Suppressor macrophage treated with lipopolysaccharide for 4 hours (primary cell): ENCODE measurements around the gene RPS19.
"Not testable (repeated sequence)": the region's sequence is repeated elsewhere in the genome, so short reads cannot be mapped to it uniquely, and the experiment has no call there.

ENCODE experiments used
- DNase-seq: peaks from one replicate; pipeline ENCODE4 v3.0.0-alpha.2; 2020

The RPS19 gene

DNA sequence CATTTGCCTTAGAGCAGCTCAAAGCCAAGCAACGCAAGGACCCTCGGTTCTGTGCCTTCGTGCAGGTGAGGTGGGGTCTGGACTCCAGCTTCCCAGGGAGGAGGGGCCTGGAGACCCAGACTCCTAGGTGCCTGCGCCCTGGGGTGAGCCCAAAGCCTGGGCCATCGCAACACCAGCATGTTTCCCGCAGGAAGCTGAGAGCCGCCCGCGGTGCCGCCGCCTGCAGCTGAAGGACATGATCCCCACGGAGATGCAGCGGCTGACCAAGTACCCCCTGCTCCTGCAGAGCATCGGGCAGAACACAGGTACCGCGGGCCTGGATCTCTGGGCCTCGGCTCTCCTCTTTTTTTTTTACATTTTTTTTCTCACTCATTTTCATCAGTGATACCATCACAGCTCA lies 42.5 kb downstream of the RPS19 start:
- no peak for DNase-seq

DNA sequence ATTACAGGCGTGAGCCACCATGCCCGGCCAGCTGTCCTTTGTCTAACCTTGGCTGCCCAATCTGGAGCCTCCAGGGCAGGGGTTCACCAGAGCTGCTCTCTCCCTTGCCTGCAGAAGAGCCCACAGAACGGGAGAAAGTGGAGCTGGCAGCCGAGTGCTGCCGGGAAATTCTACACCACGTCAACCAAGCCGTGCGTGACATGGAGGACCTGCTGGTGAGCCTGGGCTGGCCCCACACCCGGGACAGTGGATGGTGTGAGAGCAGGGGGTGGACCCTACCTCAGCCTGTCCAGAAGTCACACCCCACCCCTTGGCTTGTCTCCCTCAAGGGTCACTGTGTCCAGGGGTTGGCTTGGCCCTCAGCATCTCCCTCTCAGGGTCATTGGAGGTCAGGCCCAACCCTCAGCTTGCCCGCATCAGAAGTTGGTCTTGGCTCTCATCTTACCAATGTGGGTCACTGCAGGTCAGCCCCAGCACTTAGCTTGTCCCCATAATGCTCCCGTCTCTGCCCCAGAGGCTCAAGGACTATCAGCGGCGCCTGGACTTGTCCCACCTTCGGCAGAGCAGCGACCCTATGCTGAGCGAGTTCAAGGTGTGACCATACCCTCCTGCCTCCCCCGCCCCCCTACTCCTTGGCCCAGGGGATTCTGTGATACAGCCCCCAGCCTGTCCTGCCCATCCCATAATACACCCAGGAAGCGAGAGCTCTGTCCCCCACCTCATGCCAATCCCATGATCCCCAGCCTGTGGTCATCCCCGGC lies 43.3 kb downstream of the RPS19 start:
- DNase-seq = no peak

DNA sequence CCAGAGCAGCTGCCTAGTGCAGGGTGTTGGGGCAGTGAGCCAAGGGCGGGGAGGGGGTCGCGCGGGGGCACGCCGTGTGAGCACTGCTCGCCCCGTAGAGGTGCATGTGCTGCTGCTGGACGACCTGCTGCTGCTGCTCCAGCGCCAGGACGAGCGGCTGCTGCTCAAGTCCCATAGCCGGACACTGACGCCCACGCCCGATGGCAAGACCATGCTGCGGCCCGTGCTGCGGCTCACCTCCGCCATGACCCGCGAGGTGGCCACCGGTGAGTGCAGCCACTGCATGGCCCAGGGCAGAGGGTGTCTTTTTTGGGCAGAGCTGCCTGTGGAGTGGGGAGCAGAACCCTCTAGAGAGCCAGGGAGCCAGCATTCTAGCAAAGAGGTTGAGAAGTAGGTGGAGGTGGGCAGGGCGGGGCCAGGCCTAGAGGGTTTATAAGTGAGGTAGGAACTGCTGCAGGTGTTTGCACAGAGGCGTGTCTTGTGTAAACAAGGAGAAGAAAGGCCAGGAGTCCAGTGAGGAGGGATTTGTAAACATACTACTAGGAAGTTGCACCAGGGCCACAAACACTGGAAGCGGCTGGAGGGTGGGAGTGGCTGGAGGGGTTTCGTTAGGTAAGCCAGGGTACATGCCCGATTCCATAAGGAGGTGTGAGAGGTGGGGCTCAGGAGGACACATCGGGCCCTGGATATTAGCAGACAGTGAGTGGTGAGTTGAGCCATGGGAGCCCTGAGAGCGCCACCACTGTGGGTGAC lies 44.2 kb downstream of the RPS19 start:
- no peak for DNase-seq

DNA sequence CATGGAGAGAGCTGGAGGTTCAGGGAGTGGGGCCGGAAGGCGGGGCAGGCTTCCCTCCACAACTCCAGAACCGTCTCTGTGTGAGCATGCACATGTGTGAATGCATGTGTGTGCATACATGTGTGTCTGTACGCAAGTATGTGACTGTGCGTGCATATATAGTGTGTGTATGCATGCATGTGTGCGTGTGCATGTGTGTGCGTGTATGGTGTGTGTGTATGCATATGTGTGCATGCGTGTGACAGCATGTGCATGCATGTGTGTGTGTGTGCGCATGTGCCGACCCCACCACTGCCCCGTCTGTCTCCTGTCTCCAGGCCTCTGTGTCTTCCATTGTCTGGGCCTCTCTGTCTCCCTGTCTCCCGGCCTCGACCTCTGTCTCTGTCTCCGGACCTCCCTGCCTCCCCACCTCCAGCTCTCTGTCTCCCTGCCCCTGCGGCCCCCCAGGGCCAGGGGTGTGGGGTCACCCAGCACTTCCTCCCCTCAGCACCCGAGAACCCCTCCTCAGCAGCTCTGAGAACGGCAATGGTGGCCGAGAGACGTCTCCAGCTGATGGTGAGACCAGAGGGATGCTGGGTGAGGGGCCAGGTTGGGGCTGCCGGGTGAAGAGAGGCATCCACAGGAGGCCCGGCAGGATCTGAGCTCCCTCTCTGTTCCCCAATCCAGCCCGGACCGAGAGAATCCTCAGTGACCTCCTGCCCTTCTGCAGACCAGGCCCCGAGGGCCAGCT lies 45.4 kb downstream of the RPS19 start:
- DNase-seq = no peak

DNA sequence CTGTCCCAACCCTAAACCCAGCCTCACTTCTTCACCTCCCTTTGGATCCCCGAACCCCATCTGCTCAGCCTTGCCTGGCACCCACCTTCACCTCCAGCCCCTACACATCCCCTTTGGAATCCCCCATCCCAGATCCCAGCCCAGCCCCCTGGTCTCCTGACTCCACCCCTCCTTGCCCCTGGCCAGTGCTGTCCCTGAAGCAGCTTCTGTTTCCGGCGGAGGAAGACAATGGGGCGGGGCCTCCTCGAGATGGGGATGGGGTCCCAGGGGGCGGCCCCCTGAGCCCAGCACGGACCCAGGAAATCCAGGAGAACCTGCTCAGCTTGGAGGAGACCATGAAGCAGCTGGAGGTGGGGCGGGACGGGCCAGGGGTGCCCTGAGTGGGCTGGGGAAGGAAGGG lies 46.2 kb downstream of the RPS19 start:
- DNase-seq = no peak

DNA sequence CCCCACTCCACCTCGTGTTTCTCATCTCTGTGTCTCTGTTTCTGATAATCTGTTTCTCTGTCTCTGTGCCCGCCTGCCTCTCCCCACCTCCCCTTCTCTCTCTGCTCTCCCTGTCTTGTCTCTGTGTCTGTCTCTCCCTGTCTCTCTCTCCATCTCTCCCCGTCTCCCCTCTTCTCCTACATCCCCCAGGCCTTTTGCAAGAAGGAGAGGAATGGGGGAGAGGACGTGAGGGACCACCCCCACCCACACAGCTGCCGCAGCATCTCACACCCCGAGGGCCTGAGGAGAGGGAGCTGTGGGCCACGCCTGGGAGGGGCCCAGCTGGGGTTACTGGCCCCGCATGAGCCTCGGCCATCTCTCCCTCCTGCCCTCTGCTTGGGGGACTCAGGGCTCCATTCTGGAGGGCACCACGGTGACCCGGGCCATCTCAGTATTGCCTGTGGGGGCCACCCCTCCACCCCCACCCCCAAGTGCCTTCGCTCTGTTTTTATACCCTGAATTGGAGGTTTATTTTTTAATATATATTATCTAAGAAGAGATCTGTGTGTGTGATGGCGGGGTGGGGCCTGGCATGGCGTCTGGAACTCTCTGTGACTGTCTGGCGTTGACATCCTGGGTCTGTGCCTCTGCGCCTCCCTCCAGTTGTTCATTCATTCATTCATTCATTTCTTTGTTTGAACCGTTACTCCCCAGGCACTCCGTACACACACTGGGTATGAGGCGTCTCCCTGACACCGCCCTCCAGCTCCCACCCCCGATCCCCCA lies 47.0 kb downstream of the RPS19 start:
- DNase-seq = no peak

DNA sequence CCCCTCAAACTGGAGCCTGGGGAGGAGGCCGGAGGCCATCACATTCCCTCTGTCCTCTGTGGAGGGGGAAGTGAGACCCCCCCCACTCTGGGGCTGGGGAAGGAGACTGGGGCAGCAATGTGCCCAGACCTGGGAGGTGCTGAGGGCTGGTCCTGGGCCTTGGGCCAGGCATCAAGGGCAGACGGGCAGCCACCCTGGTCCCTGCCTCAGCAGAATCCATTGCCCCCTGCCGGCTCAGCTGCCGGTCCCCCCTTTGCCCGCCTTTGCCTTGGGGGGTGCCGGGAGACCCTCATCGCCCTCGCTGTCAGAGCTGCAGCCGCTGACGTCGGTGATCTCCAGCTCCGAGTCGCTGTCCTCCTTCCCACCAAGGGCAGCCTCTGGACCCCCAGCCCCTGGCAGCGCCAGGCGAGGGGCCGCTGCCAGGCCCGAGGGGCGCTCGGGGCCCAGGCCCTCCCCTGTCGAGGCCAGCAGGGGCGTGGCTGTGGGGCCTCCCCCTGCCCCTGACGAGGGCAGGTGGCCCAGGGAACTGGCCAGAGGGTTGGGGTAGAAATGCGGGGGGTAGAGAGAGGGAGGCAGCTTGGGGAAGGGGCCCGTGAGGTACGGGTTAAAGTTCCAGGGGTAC lies 48.0 kb downstream of the RPS19 start:
- no peak for DNase-seq

DNA sequence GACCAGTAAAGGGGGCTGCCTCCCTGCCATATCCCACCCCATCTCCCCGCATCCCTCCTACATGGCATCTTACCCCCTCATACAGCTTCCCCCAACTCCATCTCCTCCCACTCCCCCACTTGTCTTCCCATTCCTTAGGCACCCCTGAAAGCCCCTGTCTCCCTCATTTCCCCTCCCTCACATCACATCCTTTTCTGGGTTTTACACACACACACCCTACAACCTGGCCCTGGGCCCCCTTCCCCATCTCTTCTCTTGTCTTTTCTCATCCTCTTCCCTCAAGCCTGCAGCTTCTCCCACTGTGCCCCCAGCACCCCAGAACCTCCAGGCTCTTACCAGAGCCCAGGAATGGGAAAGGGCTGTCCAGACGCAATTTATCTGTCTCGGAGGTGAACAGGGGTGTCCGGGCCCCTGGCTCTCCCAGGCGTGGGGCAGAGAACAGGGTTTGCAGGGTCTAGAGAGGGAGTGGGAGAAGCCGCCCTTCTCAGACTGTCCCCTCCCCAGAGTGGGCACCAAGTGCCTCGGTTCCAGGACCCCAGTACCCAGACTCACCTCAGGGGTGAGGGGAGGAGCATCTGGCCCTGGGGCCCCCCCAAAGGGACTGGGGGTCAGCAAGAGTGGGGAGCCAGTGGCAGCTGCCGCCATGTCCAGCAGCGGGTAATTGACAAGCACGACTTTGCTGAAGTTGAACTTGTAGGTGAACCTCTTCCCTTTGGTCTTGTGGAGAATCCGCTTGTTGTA lies 48.8 kb downstream of the RPS19 start:
- DNase-seq = no peak

DNA sequence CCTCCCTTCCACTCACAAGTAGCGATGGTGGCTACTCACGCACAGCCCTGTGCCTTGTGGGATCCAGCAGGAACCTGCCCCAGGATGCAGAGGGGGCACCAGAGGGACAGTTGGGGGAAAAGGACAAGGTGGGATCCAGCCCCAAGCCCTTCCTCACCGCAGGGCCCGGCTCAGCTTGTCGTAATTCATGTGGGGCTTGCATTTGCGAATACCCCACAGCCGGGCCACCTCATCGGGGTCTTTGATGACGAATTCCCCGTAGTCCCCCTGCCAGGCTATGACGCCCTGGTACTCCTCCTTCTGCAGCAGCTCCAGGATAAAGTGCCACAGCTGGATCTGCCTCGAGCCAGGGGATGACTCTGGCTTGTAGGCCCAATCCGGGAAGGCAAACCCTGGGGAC lies 49.7 kb downstream of the RPS19 start:
- DNase-seq = no peak

DNA sequence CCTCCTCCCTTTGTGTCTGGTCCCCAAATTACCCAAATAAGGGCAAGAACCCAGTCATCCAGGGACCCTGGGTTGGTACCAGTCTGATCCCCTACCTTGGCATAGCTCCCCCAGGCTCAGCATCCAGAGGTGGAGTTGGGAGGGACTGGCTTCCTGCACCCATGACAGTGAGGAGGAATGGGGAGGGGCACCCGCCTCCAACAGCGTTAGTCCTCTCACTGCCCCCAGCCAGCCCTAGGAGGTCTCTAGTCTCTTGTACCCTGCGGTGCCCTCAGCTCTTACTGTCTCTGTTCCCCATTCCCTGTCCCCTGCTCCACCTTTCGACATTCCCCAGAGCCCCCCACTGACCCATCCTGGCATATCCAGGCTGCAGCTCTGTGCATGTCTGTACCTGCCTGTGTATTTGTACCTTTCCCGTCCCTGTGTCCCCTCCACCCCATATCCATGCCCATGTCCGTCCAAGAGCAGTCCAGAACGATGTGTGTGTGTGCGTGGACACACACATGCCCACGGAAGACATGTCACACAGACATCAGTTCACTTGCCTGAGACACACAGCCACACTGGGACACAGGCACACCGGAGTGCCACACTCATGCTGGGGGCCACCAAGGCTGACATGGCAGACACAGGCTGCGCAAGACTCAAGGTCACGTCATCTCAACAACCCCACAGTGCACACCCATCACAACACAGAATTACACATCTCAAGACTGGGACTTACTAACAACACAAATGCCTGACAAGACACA lies 50.4 kb downstream of the RPS19 start:
- DNase-seq = no peak

DNA sequence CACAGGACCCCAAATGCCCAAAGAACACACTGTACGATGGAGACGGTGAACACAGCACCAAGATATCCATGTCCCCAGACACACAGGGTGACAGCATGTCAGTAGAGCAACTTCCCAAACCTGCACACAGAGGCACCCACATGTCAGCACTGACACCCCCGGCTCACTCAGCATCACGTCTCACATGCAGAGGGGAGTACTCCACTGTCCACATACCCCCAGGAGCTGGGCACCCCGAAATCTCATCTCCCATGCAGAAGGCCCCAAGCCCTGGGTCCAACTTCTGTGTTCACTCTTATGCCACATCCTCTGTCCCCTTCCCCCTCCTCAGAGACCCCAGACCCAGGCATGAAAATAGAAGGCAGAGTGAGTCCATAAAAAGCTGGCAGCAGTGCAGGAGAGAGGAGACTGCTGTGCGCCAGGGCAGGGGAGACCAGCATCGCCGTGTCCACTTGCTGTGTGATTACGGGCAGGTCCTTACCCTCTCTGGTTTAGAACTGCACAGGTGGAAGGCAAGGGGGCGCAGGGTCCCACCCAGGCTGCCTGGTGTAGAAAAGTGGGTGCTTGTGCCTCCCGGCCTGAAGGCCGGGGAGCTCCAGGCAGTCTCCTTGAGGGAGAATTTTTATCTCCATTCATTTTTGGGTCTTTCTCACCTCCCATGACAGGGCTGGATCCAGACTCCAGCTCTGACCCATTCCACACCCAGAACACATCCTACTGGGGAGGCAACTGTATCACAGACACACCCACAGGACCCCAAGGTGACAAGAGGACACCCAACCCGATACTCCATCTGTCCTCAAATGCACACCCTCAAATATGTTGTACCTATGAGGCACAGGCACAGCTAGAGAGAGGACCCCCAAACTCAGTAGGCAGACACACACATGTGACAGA lies 51.2 kb downstream of the RPS19 start:
- DNase-seq = no peak

DNA sequence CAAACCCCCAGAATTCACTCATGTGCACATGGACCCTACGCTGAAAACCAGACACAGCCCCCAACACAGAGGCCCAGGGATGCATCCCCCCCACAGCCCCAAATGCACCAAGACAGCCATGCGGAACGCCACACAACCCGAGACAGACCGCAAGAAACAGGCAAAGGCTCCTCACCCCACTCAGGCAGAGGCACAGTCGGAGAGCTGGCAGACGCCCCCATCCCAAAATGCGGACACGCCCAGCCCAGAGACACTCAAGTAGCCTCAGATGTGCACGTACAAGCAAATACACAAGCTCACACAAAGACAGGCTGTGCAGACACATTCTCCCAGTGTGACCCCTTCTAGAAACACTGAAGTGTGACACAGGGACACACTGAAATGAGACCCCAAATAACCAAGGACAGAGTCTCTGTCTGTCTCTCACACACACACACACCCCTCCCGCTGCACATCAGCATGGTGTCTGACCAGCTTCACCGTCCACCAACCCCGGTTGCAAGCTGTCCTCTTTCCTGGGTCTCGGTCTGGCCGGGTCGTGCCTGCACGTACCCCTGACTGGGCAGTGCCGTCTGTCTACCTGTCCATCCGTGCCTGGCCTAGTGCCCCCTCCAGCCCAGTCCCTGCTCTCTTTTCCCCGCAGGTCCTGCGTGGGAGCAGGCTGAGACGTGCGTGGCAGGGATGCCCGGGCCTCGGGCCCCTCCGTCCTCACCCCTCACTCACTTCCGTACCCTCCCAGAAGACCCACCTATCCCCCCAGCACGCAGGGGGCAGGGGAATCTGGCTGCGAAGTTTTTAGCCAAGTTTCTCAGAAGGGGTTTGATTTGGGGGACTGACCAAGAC lies 52.1 kb downstream of the RPS19 start:
- DNase-seq = no peak

DNA sequence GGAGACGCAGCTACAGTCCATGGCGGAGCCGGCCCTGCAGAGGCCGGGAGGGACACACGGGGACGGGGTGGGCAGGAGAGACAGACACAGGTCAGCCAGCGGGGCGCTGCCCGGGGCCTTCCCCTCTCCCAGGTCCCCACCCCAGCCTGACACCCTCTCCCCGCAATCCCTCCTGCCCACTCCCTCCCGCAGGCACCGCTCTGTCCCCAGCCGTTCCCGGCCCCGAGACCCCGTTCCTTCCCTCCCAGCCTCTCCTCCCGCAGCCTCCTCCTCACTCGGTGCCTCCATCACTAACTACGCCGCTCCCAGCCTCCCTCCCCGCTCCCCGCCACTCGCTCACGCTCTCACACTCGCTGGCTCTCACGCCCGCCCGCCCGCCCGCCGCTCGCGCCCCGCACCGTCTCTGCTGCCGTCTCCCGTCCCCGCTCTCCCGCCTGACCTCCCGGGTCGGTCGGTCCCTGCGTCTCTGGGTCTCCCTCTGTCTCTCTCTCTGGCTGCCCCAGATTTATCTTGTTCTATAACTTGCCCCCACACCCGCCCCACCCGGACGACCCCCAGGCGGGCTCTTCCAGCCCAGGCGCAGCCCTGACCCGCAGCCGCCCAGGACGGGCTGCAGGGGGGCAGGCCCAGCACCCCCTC lies 53.0 kb downstream of the RPS19 start:
- no peak for DNase-seq

DNA sequence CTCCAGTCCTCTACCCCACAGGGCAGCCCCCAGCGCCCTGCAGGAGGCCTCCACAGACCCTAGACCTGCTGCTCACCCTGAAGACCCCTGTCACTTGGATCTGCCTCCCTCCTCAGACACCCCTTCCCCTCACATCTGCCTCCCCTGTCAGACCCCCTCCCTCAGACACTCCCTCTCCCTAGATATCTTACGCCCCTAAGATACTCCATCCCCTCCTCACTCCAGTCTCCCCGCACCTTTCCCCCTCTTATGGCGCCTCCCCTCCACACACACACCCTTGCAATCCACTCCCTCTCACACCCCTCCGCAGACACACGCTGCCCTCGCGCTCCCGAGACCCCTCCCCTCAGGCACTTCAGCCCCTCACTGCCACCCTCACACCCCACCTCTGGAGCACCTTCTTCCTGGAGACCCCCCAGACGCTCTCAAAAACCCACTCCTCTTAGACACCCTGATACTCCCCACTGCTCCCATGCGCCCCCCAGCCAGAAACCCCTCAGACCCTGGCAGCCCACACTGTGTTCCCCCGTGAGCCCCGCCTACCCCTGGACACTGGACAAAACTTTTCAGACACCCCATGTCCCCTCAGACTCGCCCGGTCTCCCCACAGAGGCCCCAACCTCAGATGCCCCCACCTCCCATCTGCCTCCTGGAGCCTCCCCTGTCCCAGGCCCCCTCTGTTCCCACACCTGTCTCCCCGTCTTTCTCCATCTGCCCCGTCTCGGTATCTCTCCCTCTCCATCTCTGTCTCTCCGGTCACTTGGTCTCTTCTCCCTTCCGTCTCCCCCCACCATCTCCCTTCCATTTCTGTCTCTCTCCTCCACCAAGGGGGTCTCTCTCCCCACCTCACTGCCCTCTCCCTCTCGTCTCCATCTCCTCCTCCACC lies 53.7 kb downstream of the RPS19 start:
- no peak for DNase-seq

DNA sequence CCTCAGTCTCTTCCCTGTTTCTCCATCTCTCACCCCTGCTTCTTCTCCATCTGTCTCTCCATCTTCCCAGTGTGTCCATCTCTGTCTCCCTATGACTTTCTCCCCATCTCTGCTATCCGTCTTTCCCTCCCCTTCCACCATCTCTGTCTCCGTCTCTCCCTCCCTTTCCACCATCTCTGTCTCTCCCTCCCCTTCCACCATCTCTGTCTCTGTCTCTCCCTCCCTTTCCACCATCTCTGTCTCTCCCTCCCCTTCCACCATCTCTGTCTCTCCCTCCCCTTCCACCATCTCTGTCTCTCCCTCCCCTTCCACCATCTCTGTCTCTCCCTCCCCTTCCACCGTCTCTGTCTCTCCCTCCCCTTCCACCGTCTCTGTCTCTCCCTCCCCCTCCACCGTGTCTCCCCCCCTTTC lies 54.4 kb downstream of the RPS19 start:
- not testable (repeated sequence) for DNase-seq

DNA sequence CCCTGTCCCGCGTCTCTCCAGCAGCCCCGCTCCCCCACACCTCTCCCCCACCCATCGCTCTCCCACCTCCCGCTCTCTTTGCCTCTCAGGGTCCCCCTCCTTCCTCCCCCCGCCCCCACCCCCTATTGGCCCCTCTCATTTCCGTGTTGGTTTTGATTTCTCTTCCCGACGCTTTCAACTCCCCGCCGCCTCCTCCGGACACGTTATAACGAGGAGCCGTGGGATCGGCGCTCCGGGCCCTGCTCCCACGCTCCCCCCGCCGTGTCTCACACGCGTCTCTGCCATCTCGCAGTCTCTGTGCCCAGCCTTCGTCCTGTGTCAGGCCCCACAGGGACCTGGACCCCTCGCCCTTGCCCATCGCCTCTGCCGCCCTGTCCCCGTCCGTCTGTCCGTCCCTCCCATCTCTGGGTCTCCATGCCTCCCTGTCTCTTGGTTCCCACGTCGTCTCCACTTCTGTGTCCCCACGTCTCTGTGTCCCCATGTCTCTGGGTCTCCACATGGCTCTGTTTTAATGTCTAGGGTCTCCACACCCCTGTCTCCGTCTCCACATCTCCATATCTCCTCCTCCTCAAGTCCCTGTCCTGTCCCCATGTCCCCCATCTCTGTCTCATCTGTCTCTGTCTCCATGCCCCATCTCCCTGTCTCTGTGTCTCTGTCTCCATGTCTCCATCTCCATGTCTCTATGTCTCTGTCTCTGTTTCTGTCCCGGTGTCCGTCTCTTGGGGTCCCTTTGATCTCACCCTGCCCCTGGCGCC lies 55.1 kb downstream of the RPS19 start:
- DNase-seq = no peak
